ENCODE data around the gene APOL2. TPM values are rescaled to one million over a fixed set of nuclear protein-coding genes. Genes with fewer than 3 reads are reported as not detected.

Gene APOL2
- total and polyA plus RNA-seq, 10 of the 15 experiments (the other 5 are each of a cell fraction or from before 2014, with no cell fraction given): 4.4 to 39.9 (median 25.0) TPM

GRCh38 chr22:36182857-36183256 is 56.5 kb downstream of the APOL2 start (continued):
- TF ChIP-seq, protein P1, sequence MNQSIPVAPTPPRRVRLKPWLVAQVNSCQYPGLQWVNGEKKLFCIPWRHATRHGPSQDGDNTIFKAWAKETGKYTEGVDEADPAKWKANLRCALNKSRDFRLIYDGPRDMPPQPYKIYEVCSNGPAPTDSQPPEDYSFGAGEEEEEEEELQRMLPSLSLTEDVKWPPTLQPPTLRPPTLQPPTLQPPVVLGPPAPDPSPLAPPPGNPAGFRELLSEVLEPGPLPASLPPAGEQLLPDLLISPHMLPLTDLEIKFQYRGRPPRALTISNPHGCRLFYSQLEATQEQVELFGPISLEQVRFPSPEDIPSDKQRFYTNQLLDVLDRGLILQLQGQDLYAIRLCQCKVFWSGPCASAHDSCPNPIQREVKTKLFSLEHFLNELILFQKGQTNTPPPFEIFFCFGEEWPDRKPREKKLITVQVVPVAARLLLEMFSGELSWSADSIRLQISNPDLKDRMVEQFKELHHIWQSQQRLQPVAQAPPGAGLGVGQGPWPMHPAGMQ (IDR thresholded peaks at IDR 0.05; ENCODE audit: borderline replicate concordance): no peak
- TF ChIP-seq RCOR1 (conservative IDR thresholded peaks at IDR 0.05; ENCODE audit: low read depth, low read length) (no peak), SRF (IDR thresholded peaks at IDR 0.05; ENCODE audit: low read depth in 2 of 2, low read length in 2 of 2) (no peak), BMI1 (IDR thresholded peaks at IDR 0.05; ENCODE audit: borderline replicate concordance) (no peak), CHD4 (IDR thresholded peaks at IDR 0.05) (no peak)
- TF ChIP-seq, protein P2, sequence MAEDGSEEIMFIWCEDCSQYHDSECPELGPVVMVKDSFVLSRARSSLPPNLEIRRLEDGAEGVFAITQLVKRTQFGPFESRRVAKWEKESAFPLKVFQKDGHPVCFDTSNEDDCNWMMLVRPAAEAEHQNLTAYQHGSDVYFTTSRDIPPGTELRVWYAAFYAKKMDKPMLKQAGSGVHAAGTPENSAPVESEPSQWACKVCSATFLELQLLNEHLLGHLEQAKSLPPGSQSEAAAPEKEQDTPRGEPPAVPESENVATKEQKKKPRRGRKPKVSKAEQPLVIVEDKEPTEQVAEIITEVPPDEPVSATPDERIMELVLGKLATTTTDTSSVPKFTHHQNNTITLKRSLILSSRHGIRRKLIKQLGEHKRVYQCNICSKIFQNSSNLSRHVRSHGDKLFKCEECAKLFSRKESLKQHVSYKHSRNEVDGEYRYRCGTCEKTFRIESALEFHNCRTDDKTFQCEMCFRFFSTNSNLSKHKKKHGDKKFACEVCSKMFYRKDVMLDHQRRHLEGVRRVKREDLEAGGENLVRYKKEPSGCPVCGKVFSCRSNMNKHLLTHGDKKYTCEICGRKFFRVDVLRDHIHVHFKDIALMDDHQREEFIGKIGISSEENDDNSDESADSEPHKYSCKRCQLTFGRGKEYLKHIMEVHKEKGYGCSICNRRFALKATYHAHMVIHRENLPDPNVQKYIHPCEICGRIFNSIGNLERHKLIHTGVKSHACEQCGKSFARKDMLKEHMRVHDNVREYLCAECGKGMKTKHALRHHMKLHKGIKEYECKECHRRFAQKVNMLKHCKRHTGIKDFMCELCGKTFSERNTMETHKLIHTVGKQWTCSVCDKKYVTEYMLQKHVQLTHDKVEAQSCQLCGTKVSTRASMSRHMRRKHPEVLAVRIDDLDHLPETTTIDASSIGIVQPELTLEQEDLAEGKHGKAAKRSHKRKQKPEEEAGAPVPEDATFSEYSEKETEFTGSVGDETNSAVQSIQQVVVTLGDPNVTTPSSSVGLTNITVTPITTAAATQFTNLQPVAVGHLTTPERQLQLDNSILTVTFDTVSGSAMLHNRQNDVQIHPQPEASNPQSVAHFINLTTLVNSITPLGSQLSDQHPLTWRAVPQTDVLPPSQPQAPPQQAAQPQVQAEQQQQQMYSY (CRISPR knock-in tag; IDR thresholded peaks at IDR 0.05): no peak

DNA sequence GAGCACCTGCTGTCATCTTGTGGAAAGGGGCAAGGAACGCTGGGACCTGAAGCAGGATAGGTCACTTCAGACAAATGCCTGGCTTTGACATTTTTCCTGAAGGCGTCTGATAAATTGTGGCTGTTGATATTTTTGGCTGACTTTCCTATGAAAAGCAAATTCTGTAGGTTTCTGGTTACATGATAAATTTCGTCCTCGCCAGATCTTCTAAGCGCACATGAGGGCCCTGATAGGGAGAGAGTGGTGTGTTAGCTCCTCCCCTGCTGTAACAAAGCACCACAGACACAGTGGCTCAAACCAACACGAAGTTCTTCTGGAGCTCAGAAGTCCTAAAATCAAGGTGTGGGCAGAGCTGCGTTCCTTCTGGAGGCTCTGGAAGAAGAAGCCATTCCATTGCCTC is 57.3 kb downstream of the APOL2 start:
- RAD21 ChIA-PET (ENCODE audit: unreplicated experiment): interaction anchor here (0.8 to 5.0 kb wide), 5 partner anchors 20 to 117 kb away, joined by 3 to 71 read pairs (median 3); partner anchors contain the start of gene APOL3
- no TSS peak for BruUV-seq (replicated peaks)
- intact Hi-C loops (cut with micrococcal nuclease; ENCODE audit: unreplicated experiment): no loop called here
- Histone ChIP-seq H3K4me3 (no peak overlapping the region), H3K4me1 (ENCODE audit: control insufficient read depth, insufficient read depth, low read length) (no peaks in the 10 kb centered on the region), H3K36me3 (ENCODE audit: control insufficient read depth in 2 of 2, insufficient read depth in 2 of 2, low read length in 1 of 2) (no peaks in the 10 kb centered on the region), H3K9ac (ENCODE audit: control insufficient read depth, insufficient read depth, low read length) (no peak overlapping the region), H3K27ac (ENCODE audit: control insufficient read depth, insufficient read depth) (no peak overlapping the region), H3K9me3 (replicated peaks; ENCODE audit: control insufficient read depth, insufficient read depth, low read length) (no peaks in the 10 kb centered on the region), H3K79me2 (ENCODE audit: control insufficient read depth, insufficient read depth, low read length) (no peaks in the 10 kb centered on the region), H3K27me3 (replicated peaks in 1 of 2; ENCODE audit: control insufficient read depth in 2 of 2, insufficient read depth in 2 of 2, low read length in 1 of 2) (no peaks in the 10 kb centered on the region), H4K20me1 (ENCODE audit: control insufficient read depth, insufficient read depth) (no peaks in the 10 kb centered on the region), H2AFZ (ENCODE audit: control insufficient read depth, low read depth, low read length) (no peak overlapping the region), H3K4me2 (ENCODE audit: control insufficient read depth, insufficient read depth) (no peak overlapping the region)
- POLR2A ChIA-PET: interaction anchor here (0.5 to 1.6 kb wide), 2 partner anchors 40 to 98 kb away, joined by 4 read pairs; no protein-coding TSS in a partner anchor
- CTCF ChIA-PET: interaction anchor here (1.0 to 7.4 kb wide), 10 partner anchors 9 to 304 kb away, joined by 3 to 150 read pairs (median 6); partner anchors contain the start of gene APOL3
- ATAC-seq (no peak), FAIRE-seq (no peak), DNase-seq (ENCODE audit: low read depth, low spot score) (no peak)
- in situ Hi-C loops (cut with MboI): loop anchor here (5.0 kb wide), 1 partner anchor 40 kb away; no protein-coding TSS in a partner anchor
- WGBS (ENCODE audit: insufficient coverage, insufficient replicate concordance, low lambda C conversion rate, missing lambda C conversion rate): 36% methylated on average over 7 of the region's 7 CpGs
- SMC1A ChIA-PET (ENCODE audit: uncharacterized antibody, unreplicated experiment): interaction anchor here (0.9 to 11.2 kb wide), 5 partner anchors 21 to 85 kb away, joined by 3 to 154 read pairs (median 32); partner anchors contain the start of gene APOL3
- TF ChIP-seq GATAD2B (conservative IDR thresholded peaks at IDR 0.05; ENCODE audit: low read depth) (no peak), BCLAF1 (IDR thresholded peaks at IDR 0.05) (no peak)
- TF ChIP-seq, protein P3, sequence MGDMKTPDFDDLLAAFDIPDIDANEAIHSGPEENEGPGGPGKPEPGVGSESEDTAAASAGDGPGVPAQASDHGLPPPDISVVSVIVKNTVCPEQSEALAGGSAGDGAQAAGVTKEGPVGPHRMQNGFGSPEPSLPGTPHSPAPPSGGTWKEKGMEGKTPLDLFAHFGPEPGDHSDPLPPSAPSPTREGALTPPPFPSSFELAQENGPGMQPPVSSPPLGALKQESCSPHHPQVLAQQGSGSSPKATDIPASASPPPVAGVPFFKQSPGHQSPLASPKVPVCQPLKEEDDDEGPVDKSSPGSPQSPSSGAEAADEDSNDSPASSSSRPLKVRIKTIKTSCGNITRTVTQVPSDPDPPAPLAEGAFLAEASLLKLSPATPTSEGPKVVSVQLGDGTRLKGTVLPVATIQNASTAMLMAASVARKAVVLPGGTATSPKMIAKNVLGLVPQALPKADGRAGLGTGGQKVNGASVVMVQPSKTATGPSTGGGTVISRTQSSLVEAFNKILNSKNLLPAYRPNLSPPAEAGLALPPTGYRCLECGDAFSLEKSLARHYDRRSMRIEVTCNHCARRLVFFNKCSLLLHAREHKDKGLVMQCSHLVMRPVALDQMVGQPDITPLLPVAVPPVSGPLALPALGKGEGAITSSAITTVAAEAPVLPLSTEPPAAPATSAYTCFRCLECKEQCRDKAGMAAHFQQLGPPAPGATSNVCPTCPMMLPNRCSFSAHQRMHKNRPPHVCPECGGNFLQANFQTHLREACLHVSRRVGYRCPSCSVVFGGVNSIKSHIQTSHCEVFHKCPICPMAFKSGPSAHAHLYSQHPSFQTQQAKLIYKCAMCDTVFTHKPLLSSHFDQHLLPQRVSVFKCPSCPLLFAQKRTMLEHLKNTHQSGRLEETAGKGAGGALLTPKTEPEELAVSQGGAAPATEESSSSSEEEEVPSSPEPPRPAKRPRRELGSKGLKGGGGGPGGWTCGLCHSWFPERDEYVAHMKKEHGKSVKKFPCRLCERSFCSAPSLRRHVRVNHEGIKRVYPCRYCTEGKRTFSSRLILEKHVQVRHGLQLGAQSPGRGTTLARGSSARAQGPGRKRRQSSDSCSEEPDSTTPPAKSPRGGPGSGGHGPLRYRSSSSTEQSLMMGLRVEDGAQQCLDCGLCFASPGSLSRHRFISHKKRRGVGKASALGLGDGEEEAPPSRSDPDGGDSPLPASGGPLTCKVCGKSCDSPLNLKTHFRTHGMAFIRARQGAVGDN (IDR thresholded peaks at IDR 0.05): no peak
